SH-SY5Y (cell line): ENCODE results near the gene ZNF507.

Source experiments
- GATA2 ChIP-seq: IDR thresholded peaks from 2 replicates; pipeline ENCODE4 v1.6.1; 2011; ENCODE audit warnings: mild to moderate bottlenecking, low read depth, low read length
- GATA3 ChIP-seq: IDR thresholded peaks from 2 replicates; pipeline ENCODE4 v1.6.1; 2011; ENCODE audit warnings: low read depth, mild to moderate bottlenecking, low read length, moderate library complexity

ZNF507 gene

GRCh38 chr19:32345261-32346207 is at the start of gene ZNF507:
Gene ZNF507 (plus strand): TSS chr19:32345610. CDS start chr19:32352831, 7,221 bp downstream.
- TF ChIP-seq GATA2 (no peak; the same call in 1 of the 2 replicates), GATA3 (no peak)

- TF ChIP-seq GATA2 = no peak
- TF ChIP-seq GATA3 = no peak
Measured at GRCh38 chr19:32296694-32297093, 48.7 kb upstream of the ZNF507 start.

- no peak for TF ChIP-seq GATA3
- no peak for TF ChIP-seq GATA2
Measured at GRCh38 chr19:32302778-32303177, 42.6 kb upstream of the ZNF507 start.

- TF ChIP-seq GATA3 (no peak), GATA2 (no peak)
Measured at GRCh38 chr19:32303193-32303592, 42.2 kb upstream of the ZNF507 start.

GRCh38 chr19:32307591-32307990 is 37.8 kb upstream of the ZNF507 start:
- no peak for TF ChIP-seq GATA2
- no peak for TF ChIP-seq GATA3

GRCh38 chr19:32308431-32309077 is 36.9 kb upstream of the ZNF507 start:
- TF ChIP-seq GATA2 (no peak), GATA3 (no peak)

- TF ChIP-seq GATA3 = no peak
- no peak for TF ChIP-seq GATA2
Measured at GRCh38 chr19:32309711-32310390, 35.6 kb upstream of the ZNF507 start.

GRCh38 chr19:32311371-32311770 is 34.0 kb upstream of the ZNF507 start:
- TF ChIP-seq GATA3 (no peak), GATA2 (no peak)

- TF ChIP-seq GATA3 = no peak
- TF ChIP-seq GATA2 = no peak
Measured at GRCh38 chr19:32313569-32314265, 31.7 kb upstream of the ZNF507 start.

GRCh38 chr19:32316034-32316433 is 29.4 kb upstream of the ZNF507 start:
- TF ChIP-seq GATA2 = no peak
- TF ChIP-seq GATA3 = no peak

- TF ChIP-seq GATA3 (no peak), GATA2 (no peak)
Measured at GRCh38 chr19:32317086-32317485, 28.3 kb upstream of the ZNF507 start.

- TF ChIP-seq GATA3 = no peak
- no peak for TF ChIP-seq GATA2
Measured at GRCh38 chr19:32318884-32319520, 26.4 kb upstream of the ZNF507 start.

- TF ChIP-seq GATA3 (no peak), GATA2 (no peak)
Measured at GRCh38 chr19:32322541-32322940, 22.9 kb upstream of the ZNF507 start.

GRCh38 chr19:32324631-32325285 is 20.7 kb upstream of the ZNF507 start:
- TF ChIP-seq GATA3 = no peak
- TF ChIP-seq GATA2 = no peak
